ENCODE results near the gene SAMD4B. TPM values are rescaled to one million over a fixed set of nuclear protein-coding genes. Genes with fewer than 3 reads are reported as not detected.
A peak's percentile ranks its signal among the peaks of the same experiment; 100 is the strongest.

Gene SAMD4B
- polyA plus RNA-seq, 3 donors, result 34.3 to 79.0 (median 77.6) TPM

- 0% methylated on average over 55 to 59 of the region's 60 CpGs for WGBS, 3 donors
- peak within 1 kb of the TSS; percentile 14 for H3K27ac ChIP-seq (ENCODE audit: low read depth, low read length)
Measured at GRCh38 chr19:39412100-39412866, 70.1 kb downstream of the SAMD4B start, which contains the start of gene PLEKHG2. Gene PLEKHG2 (plus strand): TSS chr19:39412669. CDS start chr19:39414087, 1,418 bp downstream.

- peak overlapping the region; percentile 13 for H3K27ac ChIP-seq (ENCODE audit: low read depth, low read length)
- 0 to 1% (median 0%) methylated on average over 24 of the region's 24 CpGs for WGBS, 3 donors
Measured at GRCh38 chr19:39412867-39413271, 70.6 kb downstream of the SAMD4B start.

GRCh38 chr19:39413272-39413910, 71.2 kb downstream of the SAMD4B start:
- 1 to 3% (median 3%) methylated on average over 37 to 46 of the region's 54 CpGs for WGBS, 3 donors
- peak overlapping the region; percentile 13 for H3K27ac ChIP-seq (ENCODE audit: low read depth, low read length)

- 47 to 55% (median 54%) methylated on average over 18 of the region's 18 CpGs for WGBS, 3 donors
- H3K27ac ChIP-seq (ENCODE audit: low read depth, low read length), result no peak overlapping the region
Measured at GRCh38 chr19:39413911-39414608, 71.8 kb downstream of the SAMD4B start.

GRCh38 chr19:39415111-39416046, 73.2 kb downstream of the SAMD4B start:
- WGBS, 3 donors, result 70 to 81% (median 75%) methylated on average over 35 of the region's 35 CpGs
- H3K27ac ChIP-seq (ENCODE audit: low read depth, low read length), result no peak overlapping the region

GRCh38 chr19:39416152-39417120, 74.2 kb downstream of the SAMD4B start:
- 74 to 82% (median 80%) methylated on average over 22 to 27 of the region's 27 CpGs for WGBS, 3 donors

GRCh38 chr19:39417463-39418181, 75.4 kb downstream of the SAMD4B start:
- WGBS, 3 donors, result 78 to 89% (median 86%) methylated on average over 30 of the region's 30 CpGs
- no peak overlapping the region for H3K27ac ChIP-seq (ENCODE audit: low read depth, low read length)

More at GRCh38 chr19:39416152-39417120, 74.2 kb downstream of the SAMD4B start:
- H3K27ac ChIP-seq (ENCODE audit: low read depth, low read length), result no peak overlapping the region

GRCh38 chr19:39419003-39419402, 76.8 kb downstream of the SAMD4B start:
- H3K27ac ChIP-seq (ENCODE audit: low read depth, low read length), result no peak overlapping the region
- 76 to 90% (median 90%) methylated on average over 9 of the region's 9 CpGs for WGBS, 3 donors

GRCh38 chr19:39420769-39421168, 78.5 kb downstream of the SAMD4B start:
- no peak overlapping the region for H3K27ac ChIP-seq (ENCODE audit: low read depth, low read length)
- 92 to 95% (median 93%) methylated on average over 15 of the region's 15 CpGs for WGBS, 3 donors

- WGBS, 3 donors, result 94 to 97% (median 95%) methylated on average over 5 of the region's 5 CpGs
- H3K27ac ChIP-seq (ENCODE audit: low read depth, low read length), result no peak overlapping the region
Measured at GRCh38 chr19:39422020-39422419, 79.8 kb downstream of the SAMD4B start.

- 84 to 93% (median 92%) methylated on average over 35 of the region's 35 CpGs for WGBS, 3 donors
- no peak overlapping the region for H3K27ac ChIP-seq (ENCODE audit: low read depth, low read length)
Measured at GRCh38 chr19:39423258-39424086, 81.3 kb downstream of the SAMD4B start.

- no peak overlapping the region for H3K27ac ChIP-seq (ENCODE audit: low read depth, low read length)
- WGBS, 3 donors, result 82 to 88% (median 85%) methylated on average over 15 to 16 of the region's 16 CpGs
Measured at GRCh38 chr19:39424934-39425333, 82.7 kb downstream of the SAMD4B start.

GRCh38 chr19:39425744-39426143, 83.5 kb downstream of the SAMD4B start:
- 84 to 92% (median 90%) methylated on average over 7 of the region's 7 CpGs for WGBS, 3 donors
- H3K27ac ChIP-seq (ENCODE audit: low read depth, low read length), result no peak overlapping the region

- 53 to 74% (median 70%) methylated on average over 5 of the region's 5 CpGs for WGBS, 3 donors
- H3K27ac ChIP-seq (ENCODE audit: low read depth, low read length), result no peak overlapping the region
Measured at GRCh38 chr19:39426170-39426569, 83.9 kb downstream of the SAMD4B start.

- 88 to 93% (median 90%) methylated on average over 11 of the region's 11 CpGs for WGBS, 3 donors
- H3K27ac ChIP-seq (ENCODE audit: low read depth, low read length), result no peak overlapping the region
Measured at GRCh38 chr19:39427707-39428106, 85.5 kb downstream of the SAMD4B start.

All from adipose tissue (tissue), 3 donors.